HG03066 (cell line): ENCODE measurements around the gene CDC73.
"Not testable (repeated sequence)": the region's sequence is repeated elsewhere in the genome, so short reads cannot be mapped to it uniquely, and the experiment has no call there.

Experiments
- ATAC-seq: cut with Tn5 transposase; IDR thresholded peaks from one replicate; pipeline ENCODE4 v1.9.1; 2021; ENCODE audit warnings: low read depth; ENCODE audit not compliant: unreplicated experiment

CDC73 gene

GRCh38 chr1:193113258-193113991, 8.4 kb upstream of the CDC73 start:
- no peak for ATAC-seq

DNA sequence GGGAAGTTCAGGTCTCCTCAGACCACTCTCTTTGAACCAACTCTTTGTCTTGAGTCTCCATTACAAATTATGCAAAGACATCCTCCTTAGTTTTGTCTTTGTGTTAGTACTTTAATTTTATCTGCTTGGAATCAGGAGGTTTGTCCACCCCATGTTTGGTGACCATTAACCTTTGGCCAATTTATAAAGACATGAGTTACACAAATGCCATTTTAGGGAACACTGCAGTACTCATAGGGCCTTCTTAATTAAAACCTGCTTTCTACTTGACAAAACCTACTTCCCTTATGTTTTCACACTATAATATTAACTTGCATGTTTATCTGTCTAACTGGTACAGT, 7.9 kb upstream of the CDC73 start:
- no peak for ATAC-seq

GRCh38 chr1:193114485-193115095, 7.2 kb upstream of the CDC73 start:
- no peak for ATAC-seq

- no peak for ATAC-seq
These were observed 6.1 kb upstream of the CDC73 start for GRCh38 chr1:193115629-193116227.

GRCh38 chr1:193117167-193117566, 4.7 kb upstream of the CDC73 start:
- ATAC-seq = not testable (repeated sequence)

- no peak for ATAC-seq
These were observed 3.6 kb upstream of the CDC73 start for GRCh38 chr1:193118194-193118593.

GRCh38 chr1:193118803-193119730, 2.8 kb upstream of the CDC73 start:
- no peak for ATAC-seq

GRCh38 chr1:193120604-193121166, 1.1 kb upstream of the CDC73 start:
- no peak for ATAC-seq

DNA sequence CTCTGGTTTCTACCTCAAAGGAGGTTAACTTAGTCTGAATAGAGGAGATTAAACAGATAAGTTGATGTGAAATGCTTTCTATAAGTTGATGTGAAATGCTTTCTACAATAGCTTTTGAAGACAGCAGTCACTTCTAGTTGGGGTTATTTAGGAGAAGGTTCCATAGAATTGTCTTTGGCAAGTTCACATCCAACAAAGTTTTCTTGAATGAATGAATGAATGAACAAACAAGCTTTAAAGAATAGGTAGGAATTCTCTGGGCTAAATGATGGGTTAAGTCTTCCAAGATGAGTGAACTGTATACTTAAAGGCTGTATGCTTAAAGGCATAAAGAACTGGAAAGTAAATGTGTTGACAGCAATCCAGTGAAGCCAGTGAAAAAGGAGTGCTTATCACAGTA, 1.9 kb downstream of the CDC73 start:
- ATAC-seq = no peak

DNA sequence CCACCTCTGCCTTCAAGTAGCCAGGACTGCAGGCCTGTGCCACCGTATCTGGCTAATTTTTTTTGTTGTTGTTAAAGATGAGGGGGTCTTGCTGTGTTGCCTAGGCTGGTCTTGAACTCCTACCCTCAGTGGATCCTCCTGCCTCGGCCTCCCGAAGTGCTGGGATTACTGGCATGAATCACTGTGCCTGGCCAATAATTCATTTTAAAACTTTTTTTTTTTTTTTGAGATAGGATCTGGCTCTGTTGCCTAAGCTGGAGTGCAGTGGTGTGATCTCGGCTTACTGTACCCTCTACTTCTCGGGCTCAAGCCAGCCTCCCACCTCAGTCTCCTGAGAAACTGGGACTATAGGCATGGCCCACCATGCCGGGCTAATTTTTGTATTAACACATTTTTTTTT, 3.5 kb downstream of the CDC73 start:
- no peak for ATAC-seq

DNA sequence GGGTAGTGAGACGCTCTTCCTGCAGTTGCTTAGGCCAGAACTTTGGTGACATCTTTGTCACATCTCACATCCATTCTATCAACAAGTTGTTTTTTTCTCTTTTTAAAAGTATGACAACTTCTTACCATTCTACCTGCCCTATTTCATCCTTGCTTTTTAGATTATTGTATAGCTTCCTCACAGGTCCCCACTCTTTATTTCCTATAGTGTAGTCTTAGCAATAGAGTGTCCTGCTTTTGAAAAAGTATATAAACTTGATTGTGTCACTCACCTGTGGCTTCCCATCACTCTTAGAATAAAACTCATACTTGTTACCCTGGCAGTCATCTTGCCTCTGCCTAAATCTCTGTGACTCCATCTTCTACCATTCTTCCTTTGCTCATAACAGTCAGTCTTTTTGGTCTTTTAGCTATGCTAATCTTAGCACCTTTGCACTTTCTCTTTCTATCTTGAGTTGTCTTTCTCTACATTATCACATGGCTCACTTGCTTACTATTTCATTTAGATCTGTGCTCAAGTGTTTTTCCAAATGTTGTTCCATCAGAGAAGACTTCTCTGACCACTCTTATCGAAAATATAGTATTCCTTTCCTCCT, 9.5 kb downstream of the CDC73 start:
- peak; percentile 53 for ATAC-seq

DNA sequence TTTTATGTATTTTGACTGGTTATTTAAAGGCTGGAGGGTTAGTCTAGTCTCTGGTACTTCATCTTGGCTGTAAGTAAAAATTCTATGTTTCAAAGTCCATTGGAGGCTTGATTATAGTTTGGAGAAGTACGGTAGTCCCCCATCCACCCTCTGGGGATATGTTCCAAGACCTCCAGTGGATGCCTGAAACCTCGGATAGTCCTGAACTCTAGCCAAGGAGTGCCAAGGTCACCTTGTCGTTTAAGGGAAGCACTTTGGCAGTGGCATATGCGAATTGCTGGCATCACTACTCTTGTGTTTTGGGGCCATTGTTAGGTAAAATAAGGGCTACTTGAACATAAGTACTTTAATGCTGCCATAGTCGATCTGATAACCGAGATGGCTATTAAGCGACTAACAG, 18.4 kb downstream of the CDC73 start:
- ATAC-seq = no peak

DNA sequence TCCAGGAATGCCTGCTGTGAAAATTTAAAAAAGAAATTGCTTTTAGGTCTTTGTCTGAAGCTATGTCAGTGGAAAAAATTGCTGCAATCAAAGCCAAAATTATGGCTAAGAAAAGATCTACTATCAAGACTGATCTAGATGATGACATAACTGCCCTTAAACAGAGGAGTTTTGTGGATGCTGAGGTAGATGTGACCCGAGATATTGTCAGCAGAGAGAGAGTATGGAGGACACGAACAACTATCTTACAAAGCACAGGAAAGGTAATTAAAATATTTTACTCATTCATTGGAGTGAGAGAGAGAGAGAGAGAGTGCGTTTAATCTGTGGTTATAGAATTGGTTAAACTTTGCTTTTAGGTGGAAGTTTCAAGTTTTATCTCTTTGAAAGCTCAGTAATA, 20.0 kb downstream of the CDC73 start:
- ATAC-seq = no peak

- no peak for ATAC-seq
These were observed 20.6 kb downstream of the CDC73 start for GRCh38 chr1:193142409-193142808.

GRCh38 chr1:193143285-193143684, 21.5 kb downstream of the CDC73 start:
- ATAC-seq = no peak

DNA sequence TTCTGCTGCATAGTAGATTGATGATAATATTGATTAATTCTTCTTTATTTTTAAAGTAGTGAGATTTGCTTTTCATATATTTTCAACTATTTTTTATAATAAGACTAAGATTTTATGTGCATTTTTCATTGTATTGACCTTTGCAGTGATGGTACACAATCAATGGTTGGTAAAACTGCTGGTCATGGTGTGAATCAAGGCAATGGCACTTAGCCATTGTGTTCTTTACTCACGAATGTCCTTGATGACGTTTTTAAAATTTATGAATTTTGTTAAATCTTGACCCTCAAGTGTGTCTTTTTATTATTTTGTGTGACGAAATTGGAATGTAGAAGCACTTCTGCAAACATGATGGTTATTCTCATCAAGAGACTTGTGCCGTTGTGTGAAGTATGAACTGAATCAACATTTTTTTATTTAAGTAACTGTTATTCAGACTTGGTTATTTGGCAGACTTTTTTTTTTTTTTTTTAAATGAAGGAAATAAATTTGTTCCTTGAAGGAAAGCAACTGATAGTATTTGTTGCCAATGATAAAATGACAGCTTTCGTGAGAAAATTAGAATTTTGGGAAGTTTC, 22.6 kb downstream of the CDC73 start:
- no peak for ATAC-seq

DNA sequence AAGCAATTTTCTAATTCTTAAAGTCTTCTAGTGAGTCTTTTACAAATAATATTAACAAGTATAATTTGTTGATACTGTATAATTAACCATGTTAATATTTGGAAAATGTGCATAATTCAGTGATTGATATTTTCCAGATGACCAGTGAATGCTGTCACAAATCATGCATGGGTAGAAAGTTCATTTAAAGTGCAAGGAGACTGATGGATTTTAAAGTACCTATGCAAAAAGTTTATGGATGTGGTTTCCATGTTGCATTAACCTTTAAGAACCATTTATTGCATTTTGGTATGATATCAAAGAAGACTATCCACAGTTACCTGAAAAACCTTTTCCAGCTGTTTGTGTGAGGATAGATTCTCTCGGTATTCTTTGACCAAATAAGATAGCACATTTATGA, 23.2 kb downstream of the CDC73 start:
- ATAC-seq = no peak

DNA sequence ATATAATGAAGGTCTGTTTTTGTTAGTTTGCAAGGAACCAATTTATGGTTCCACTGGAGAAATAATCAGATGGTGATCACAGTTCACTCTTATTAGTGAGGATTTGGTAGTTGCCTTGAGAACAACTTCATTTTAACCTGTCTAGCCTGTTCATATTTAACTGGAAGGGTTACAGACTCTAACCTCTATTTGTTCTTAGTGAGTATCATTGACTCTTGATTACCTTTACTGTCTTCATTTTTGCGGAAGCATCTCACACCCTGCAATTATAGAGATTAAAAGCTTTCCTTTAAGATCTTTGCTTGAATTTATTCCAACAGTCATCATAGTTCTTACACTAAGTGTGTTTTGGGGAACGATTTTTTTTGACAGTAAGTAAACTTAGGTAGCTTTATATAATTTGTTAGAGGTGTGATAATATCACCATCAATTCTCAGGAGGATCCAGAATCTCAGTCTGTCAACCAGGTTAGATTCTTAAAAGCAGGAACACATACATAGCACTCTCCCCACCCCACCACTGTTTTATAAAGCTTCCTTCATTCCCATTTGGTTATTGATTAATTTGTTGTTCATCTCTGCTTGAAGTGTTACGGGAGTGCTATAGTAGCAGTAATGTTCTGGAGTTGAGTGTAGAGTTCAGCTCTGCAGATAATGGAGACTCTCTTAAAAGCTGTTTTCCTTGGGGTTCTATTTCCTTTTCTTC, 34.4 kb downstream of the CDC73 start:
- ATAC-seq = no peak

DNA sequence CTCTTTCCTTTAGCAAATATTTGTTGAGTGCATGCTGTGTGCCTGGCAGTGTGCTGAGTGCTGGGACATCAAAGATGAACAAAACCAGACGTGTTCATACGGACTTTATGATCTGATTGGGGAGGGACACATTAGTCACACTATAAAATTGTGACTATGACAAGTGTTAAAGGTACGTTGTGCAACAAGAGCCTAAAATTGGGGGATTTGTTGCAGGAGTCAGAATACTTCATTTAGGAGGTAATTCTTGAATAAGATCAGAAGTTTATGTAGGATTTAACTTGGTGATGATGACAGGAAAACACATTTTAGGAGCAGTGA, 35.0 kb downstream of the CDC73 start:
- ATAC-seq = no peak

DNA sequence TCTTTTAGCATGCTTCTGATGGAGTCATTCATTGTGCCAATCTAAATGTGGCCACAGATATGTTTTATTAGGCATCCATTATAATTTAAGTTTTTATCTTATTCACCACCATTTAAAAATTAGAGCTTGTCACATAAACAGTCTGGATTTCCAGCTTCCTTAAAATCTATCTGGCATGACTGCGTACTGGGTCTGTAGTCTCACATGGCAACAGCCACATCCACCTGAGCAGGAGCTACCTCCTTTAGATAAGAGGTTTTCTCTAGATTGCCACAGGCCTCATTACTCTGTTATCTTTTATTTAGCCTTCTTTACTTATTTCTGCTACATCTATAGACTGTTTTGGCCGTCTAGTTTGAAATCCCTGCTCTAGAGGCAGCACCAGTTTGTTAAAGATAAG, 35.5 kb downstream of the CDC73 start:
- ATAC-seq = no peak
